Neural progenitor cell (in vitro differentiated cells): Measurements from ENCODE around the gene PATE4. TPM values are rescaled to one million over a fixed set of nuclear protein-coding genes. Genes with fewer than 3 reads are reported as not detected.
"Not testable (repeated sequence)": the region's sequence is repeated elsewhere in the genome, so short reads cannot be mapped to it uniquely, and the experiment has no call there.

Experiments
- DNase-seq: peaks from one replicate; pipeline ENCODE4 v3.0.0-alpha.2; 2016; ENCODE audit warnings: low spot score
- H2AFZ ChIP-seq: fragments of 200-600 bp; sonication (generic); replicated peaks from 2 replicates; pipeline ENCODE4 v1.6.1; 2016; ENCODE audit warnings: antibody characterized with exemption
- H3F3A ChIP-seq: fragments of 200-600 bp; sonication (generic); 2 replicates; pipeline ENCODE4 v1.6.1; 2016; ENCODE audit warnings: antibody characterized with exemption, low read depth
- H3K27ac ChIP-seq: fragments of 200-600 bp; sonication (generic); 2 replicates; pipeline ENCODE4 v1.5.1; 2016; ENCODE audit warnings: mild to moderate bottlenecking
- H3K27me3 ChIP-seq: fragments of 200-600 bp; sonication (generic); 2 replicates; pipeline ENCODE4 v1.6.1; 2016; ENCODE audit warnings: mild to moderate bottlenecking, moderate library complexity
- H3K36me3 ChIP-seq: fragments of 200-600 bp; sonication (generic); 2 replicates; pipeline ENCODE4 v1.5.1; 2016
- H3K4me1 ChIP-seq: fragments of 200-600 bp; sonication (generic); 2 replicates; pipeline ENCODE4 v1.6.1; 2016; ENCODE audit warnings: mixed run types
- H3K4me2 ChIP-seq: fragments of 200-600 bp; sonication (generic); 2 replicates; pipeline ENCODE4 v1.6.1; 2016
- H3K4me3 ChIP-seq: fragments of 200-600 bp; sonication (generic); 2 replicates; pipeline ENCODE4 v1.5.1; 2016
- H3K79me2 ChIP-seq: fragments of 200-600 bp; sonication (generic); 2 replicates; pipeline ENCODE4 v1.6.1; 2016; ENCODE audit warnings: low read depth
- H3K9ac ChIP-seq: fragments of 200-600 bp; sonication (generic); 2 replicates; pipeline ENCODE4 v1.6.1; 2016
- H3K9me3 ChIP-seq: fragments of 200-600 bp; sonication (generic); 2 replicates; pipeline ENCODE4 v1.5.1; 2016; ENCODE audit warnings: low read depth
- H4K20me1 ChIP-seq: fragments of 200-600 bp; sonication (generic); 2 replicates; pipeline ENCODE4 v1.6.1; 2016; ENCODE audit warnings: low read depth
- H3K27ac Mint-ChIP-seq: 3 replicates; pipeline ENCODE4 v1.8.0; 2021; ENCODE audit warnings: mixed read lengths
- H3K27me3 Mint-ChIP-seq: 2 replicates; pipeline ENCODE4 v1.8.0; 2022; ENCODE audit warnings: low read depth, mild to moderate bottlenecking, inconsistent platforms, moderate library complexity, mixed read lengths; ENCODE audit not compliant: insufficient read depth
- H3K36me3 Mint-ChIP-seq: 3 replicates; pipeline ENCODE4 v1.8.0; 2021; ENCODE audit warnings: mixed read lengths
- H3K4me1 Mint-ChIP-seq: 3 replicates; pipeline ENCODE4 v1.8.0; 2021; ENCODE audit warnings: mixed read lengths
- H3K4me3 Mint-ChIP-seq: 3 replicates; pipeline ENCODE4 v1.8.0; 2021; ENCODE audit warnings: mild to moderate bottlenecking, moderate library complexity, mixed read lengths
- H3K9me3 Mint-ChIP-seq: 3 replicates; pipeline ENCODE4 v1.8.0; 2020; ENCODE audit warnings: mixed read lengths
- CTCF ChIP-seq: fragments of 200-600 bp; sonication (generic); IDR thresholded peaks from 2 replicates; pipeline ENCODE4 v1.5.1; 2017; ENCODE audit warnings: antibody characterized with exemption, mild to moderate bottlenecking
- EZH2 ChIP-seq: fragments of 200-600 bp; sonication (generic); IDR thresholded peaks from 2 replicates; pipeline ENCODE4 v1.6.1; 2017; ENCODE audit warnings: antibody characterized with exemption, mild to moderate bottlenecking, moderate library complexity
- EZH2phosphoT487 ChIP-seq: fragments of 200-600 bp; sonication (generic); IDR thresholded peaks from 2 replicates; pipeline ENCODE4 v1.6.1; 2017; ENCODE audit warnings: antibody characterized with exemption
- total RNA-seq: library from RNA; depleted of rRNA; stranded (reverse); fragments of >200 nt; gene quantifications from 2 replicates; pipeline ENCODE4 v1.2.3, GENCODE V29; 2015; ENCODE audit warnings: low replicate concordance

The PATE4 gene
- total RNA-seq, 1 donor from 2014 or later: not detected

GRCh38 chr11:125846188-125846587, 13.1 kb downstream of the PATE4 start:
- Mint-ChIP-seq H3K4me3 (no peak overlapping the region), H3K9me3 (peaks cover 21% of the 10 kb centered on the region)
- H3K79me2 ChIP-seq: no peaks in the 10 kb centered on the region

GRCh38 chr11:125857670-125858069, 24.6 kb downstream of the PATE4 start:
- not testable (repeated sequence) for H3K4me3 Mint-ChIP-seq, H3K27me3 Mint-ChIP-seq, H3K4me2 ChIP-seq, H3K27ac Mint-ChIP-seq, H3K4me3 ChIP-seq, H3F3A ChIP-seq, H3K4me1 ChIP-seq, H3K27ac ChIP-seq, H4K20me1 ChIP-seq, H3K9ac ChIP-seq, DNase-seq, H3K27me3 ChIP-seq, H3K79me2 ChIP-seq, H2AFZ ChIP-seq, H3K9me3 ChIP-seq, H3K4me1 Mint-ChIP-seq, H3K36me3 ChIP-seq, H3K36me3 Mint-ChIP-seq
- H3K9me3 Mint-ChIP-seq: peaks cover 27% of the 10 kb centered on the region

More at GRCh38 chr11:125846188-125846587, 13.1 kb downstream of the PATE4 start:
- no peak overlapping the region for H3K27ac ChIP-seq
- no peak overlapping the region for H3K4me2 ChIP-seq
- no peak for DNase-seq
- Mint-ChIP-seq H3K27ac (no peak overlapping the region), H3K4me1 (no peaks in the 10 kb centered on the region), H3K36me3 (no peaks in the 10 kb centered on the region), H3K27me3 (peaks cover 2% of the 10 kb centered on the region)
- no peak overlapping the region for H2AFZ ChIP-seq
- no peaks in the 10 kb centered on the region for H3K27me3 ChIP-seq
- no peak overlapping the region for H3K4me3 ChIP-seq
- H3K36me3 ChIP-seq: no peaks in the 10 kb centered on the region
- H4K20me1 ChIP-seq: no peaks in the 10 kb centered on the region
- no peak overlapping the region for H3K9ac ChIP-seq
- H3F3A ChIP-seq: peaks cover 7% of the 10 kb centered on the region
- no peak for TF ChIP-seq EZH2
- TF ChIP-seq EZH2phosphoT487: no peak
- TF ChIP-seq CTCF: no peak
- H3K4me1 ChIP-seq: peaks cover 7% of the 10 kb centered on the region
- no peaks in the 10 kb centered on the region for H3K9me3 ChIP-seq

GRCh38 chr11:125862786-125863185, 29.7 kb downstream of the PATE4 start:
- not testable (repeated sequence) for H3K4me1 ChIP-seq, H3K27me3 Mint-ChIP-seq, H3K27me3 ChIP-seq, H3K27ac Mint-ChIP-seq, H2AFZ ChIP-seq, H3K36me3 Mint-ChIP-seq, H3K4me2 ChIP-seq, H3K9ac ChIP-seq, H3K79me2 ChIP-seq, H3K4me1 Mint-ChIP-seq, H3F3A ChIP-seq, DNase-seq, H3K36me3 ChIP-seq, H3K9me3 ChIP-seq, H3K27ac ChIP-seq, H4K20me1 ChIP-seq, H3K4me3 Mint-ChIP-seq, H3K4me3 ChIP-seq
- peaks cover 24% of the 10 kb centered on the region for H3K9me3 Mint-ChIP-seq

GRCh38 chr11:125865354-125865753, 32.2 kb downstream of the PATE4 start:
- H2AFZ ChIP-seq, H3K27me3 ChIP-seq, H3K27ac ChIP-seq, H3K9ac ChIP-seq, H3K4me1 ChIP-seq, H3K79me2 ChIP-seq, H3K9me3 ChIP-seq, H3K4me1 Mint-ChIP-seq, H3K4me2 ChIP-seq, H3K4me3 ChIP-seq, DNase-seq, H3F3A ChIP-seq, H3K27me3 Mint-ChIP-seq, H3K36me3 Mint-ChIP-seq, H3K36me3 ChIP-seq, H3K4me3 Mint-ChIP-seq, H4K20me1 ChIP-seq, H3K27ac Mint-ChIP-seq: not testable (repeated sequence)
- H3K9me3 Mint-ChIP-seq: peaks cover 13% of the 10 kb centered on the region

GRCh38 chr11:125869521-125869920, 36.4 kb downstream of the PATE4 start:
- Mint-ChIP-seq H3K27me3 (no peaks in the 10 kb centered on the region), H3K4me3 (no peak overlapping the region), H3K4me1 (peaks cover 2% of the 10 kb centered on the region), H3K36me3 (no peaks in the 10 kb centered on the region), H3K27ac (no peak overlapping the region), H3K9me3 (peaks cover 4% of the 10 kb centered on the region)
- Histone ChIP-seq H4K20me1 (no peaks in the 10 kb centered on the region), H3K4me3 (no peak overlapping the region), H3K9ac (no peak overlapping the region), H2AFZ (no peak overlapping the region), H3K4me1 (peaks cover 8% of the 10 kb centered on the region), H3K4me2 (no peak overlapping the region), H3K27ac (no peak overlapping the region), H3K36me3 (no peaks in the 10 kb centered on the region), H3K27me3 (no peaks in the 10 kb centered on the region), H3F3A (no peaks in the 10 kb centered on the region), H3K9me3 (no peaks in the 10 kb centered on the region), H3K79me2 (no peaks in the 10 kb centered on the region)
- TF ChIP-seq CTCF: no peak
- no peak for TF ChIP-seq EZH2phosphoT487
- no peak for TF ChIP-seq EZH2
- DNase-seq: no peak
